Smooth muscle cell (in vitro differentiated cells): ENCODE data around the gene FARP1. TPM values are rescaled to one million over a fixed set of nuclear protein-coding genes. Genes with fewer than 3 reads are reported as not detected.

ENCODE experiments used
- DNase-seq: peaks from one replicate; lab custom pipeline; 2025; ENCODE audit not compliant: unreplicated experiment; lab: John Stamatoyannopoulos, UW
- H2AFZ ChIP-seq: fragments of 200-600 bp; sonication (generic); 2 replicates; pipeline ENCODE4 v1.6.0; 2016; ENCODE audit warnings: antibody characterized with exemption, low read depth, mild to moderate bottlenecking
- H3F3A ChIP-seq: fragments of 200-600 bp; sonication (generic); 2 replicates; pipeline ENCODE4 v1.6.0; 2017; ENCODE audit warnings: antibody characterized with exemption, low read depth
- H3K27ac ChIP-seq: fragments of 200-600 bp; sonication (generic); 2 replicates; pipeline ENCODE4 v1.5.1; 2016; ENCODE audit warnings: low read depth, mild to moderate bottlenecking
- H3K27me3 ChIP-seq: fragments of 200-600 bp; sonication (generic); 2 replicates; pipeline ENCODE4 v1.6.1; 2016; ENCODE audit warnings: low read depth, mild to moderate bottlenecking
- H3K36me3 ChIP-seq: fragments of 200-600 bp; sonication (generic); 2 replicates; pipeline ENCODE4 v1.5.1; 2016; ENCODE audit warnings: low read depth
- H3K4me1 ChIP-seq: fragments of 200-600 bp; sonication (generic); 2 replicates; pipeline ENCODE4 v1.5.1; 2016; ENCODE audit warnings: low read depth
- H3K4me2 ChIP-seq: fragments of 200-600 bp; sonication (generic); 2 replicates; pipeline ENCODE4 v1.6.0; 2016; ENCODE audit warnings: mild to moderate bottlenecking
- H3K4me3 ChIP-seq: fragments of 200-600 bp; sonication (generic); 2 replicates; pipeline ENCODE4 v1.5.1; 2016; ENCODE audit warnings: mild to moderate bottlenecking
- H3K79me2 ChIP-seq: fragments of 200-600 bp; sonication (generic); 2 replicates; pipeline ENCODE4 v1.6.0; 2016; ENCODE audit warnings: low read depth, mild to moderate bottlenecking
- H3K9ac ChIP-seq: fragments of 200-600 bp; sonication (generic); 2 replicates; pipeline ENCODE4 v1.6.0; 2016; ENCODE audit warnings: low read depth
- H3K9me3 ChIP-seq: fragments of 200-600 bp; sonication (generic); replicated peaks from 2 replicates; pipeline ENCODE4 v1.5.1; 2016; ENCODE audit warnings: low read depth
- H4K20me1 ChIP-seq: fragments of 200-600 bp; sonication (generic); 2 replicates; pipeline ENCODE4 v1.6.0; 2016; ENCODE audit warnings: low read depth
- CTCF ChIP-seq: fragments of 200-600 bp; sonication (generic); IDR thresholded peaks from 2 replicates; pipeline ENCODE4 v1.5.1; 2017; ENCODE audit warnings: borderline replicate concordance, mild to moderate bottlenecking, antibody characterized with exemption; ENCODE audit not compliant: insufficient read depth, poor library complexity, severe bottlenecking
- WGBS: methylation state at CpG from one replicate; pipeline ENCODE4 v1.1.7; 2016; ENCODE audit warnings: low lambda C conversion rate; 5-methylcytosine and 5-hydroxymethylcytosine counted together
- polyA plus RNA-seq: library from polyadenylated mRNA; unstranded; fragments of >200 nt; fragmentation: Nextera tagmentation; extraction: Ambion mirVana; gene quantifications from 2 replicates; pipeline ENCODE4 v1.2.1, GENCODE V29; 2016
- total RNA-seq: library from RNA; depleted of rRNA; stranded (reverse); fragments of >200 nt; gene quantifications from 2 replicates; pipeline ENCODE4 v1.2.3, GENCODE V29; 2014

Gene FARP1
- total and polyA plus RNA-seq, 2 experiments from 2014 or later: 59.4 to 104 TPM

- peaks cover 70% of the 10 kb centered on the region for H3K79me2 ChIP-seq
- no peaks in the 10 kb centered on the region for H3K9me3 ChIP-seq
- no peak overlapping the region for H3K27ac ChIP-seq
- H3K4me2 ChIP-seq: no peak overlapping the region
- H3K9ac ChIP-seq: no peak overlapping the region
- peaks cover 4% of the 10 kb centered on the region for H4K20me1 ChIP-seq
- peaks cover 12% of the 10 kb centered on the region for H3K4me1 ChIP-seq
- H3K36me3 ChIP-seq: no peaks in the 10 kb centered on the region
- H2AFZ ChIP-seq: no peak overlapping the region
- H3K27me3 ChIP-seq: no peaks in the 10 kb centered on the region
- DNase-seq: no peak
- 90% methylated on average over 10 of the region's 10 CpGs for WGBS
- TF ChIP-seq CTCF: no peak
- H3K4me3 ChIP-seq: no peak overlapping the region
- no peaks in the 10 kb centered on the region for H3F3A ChIP-seq
Observed at GRCh38 chr13:98265692-98266551, 123.0 kb downstream of the FARP1 start.

- no peak for TF ChIP-seq CTCF
- Histone ChIP-seq H3K9ac (no peak overlapping the region), H3K4me2 (no peak overlapping the region), H3K4me3 (no peak overlapping the region), H3K36me3 (no peaks in the 10 kb centered on the region), H3K4me1 (peaks cover 10% of the 10 kb centered on the region), H3K27ac (no peak overlapping the region), H2AFZ (no peak overlapping the region), H3K27me3 (no peaks in the 10 kb centered on the region), H3K79me2 (peaks cover 63% of the 10 kb centered on the region), H4K20me1 (peaks cover under 1% of the 10 kb centered on the region), H3K9me3 (no peaks in the 10 kb centered on the region), H3F3A (no peaks in the 10 kb centered on the region)
- no peak for DNase-seq
- WGBS: 74% methylated on average over 18 of the region's 18 CpGs
Observed at GRCh38 chr13:98267080-98267912, 124.4 kb downstream of the FARP1 start.

GRCh38 chr13:98269386-98269785, 126.5 kb downstream of the FARP1 start:
- Histone ChIP-seq H3K36me3 (no peaks in the 10 kb centered on the region), H3K9me3 (no peaks in the 10 kb centered on the region), H3K4me3 (no peak overlapping the region), H4K20me1 (no peaks in the 10 kb centered on the region), H3K79me2 (peaks cover 57% of the 10 kb centered on the region), H3K4me1 (peaks cover 30% of the 10 kb centered on the region), H3K9ac (no peak overlapping the region), H3K27me3 (no peaks in the 10 kb centered on the region), H3K4me2 (no peak overlapping the region), H3F3A (peaks cover 12% of the 10 kb centered on the region), H2AFZ (no peak overlapping the region), H3K27ac (no peak overlapping the region)
- no peak for DNase-seq
- no peak for TF ChIP-seq CTCF
- WGBS: 91% methylated on average over 4 of the region's 4 CpGs
